K562 (cell line): Measurements from ENCODE around the gene MUC3A. TPM values are rescaled to one million over a fixed set of nuclear protein-coding genes. Genes with fewer than 3 reads are reported as not detected.
A peak's percentile ranks its signal among the peaks of the same experiment; 100 is the strongest.

Source experiments
- ATAC-seq: fragments of 200-7000 bp; cut with Tn5 transposase; 3 replicates; pipeline ENCODE4 v1.9.1; 2020; ENCODE audit warnings: moderate library complexity
- BruUV-seq: library from RNA; stranded (reverse); fragments of 400-500 nt; replicated peaks from 2 replicates; lab custom pipeline; 2021; lab: Mats Ljungman, UMichigan
- CTCF ChIA-PET: fragments of 300-600 bp; formaldehyde crosslinking; extraction: SDS; loops from one replicate; lab custom pipeline; 2021; ENCODE audit warnings: low intra/inter-chr PET ratio; lab: Yijun Ruan, JAX
- POLR2A ChIA-PET: fragments of 300-600, 350-650 bp; sonication (Branson Sonifier 250); formaldehyde crosslinking; extraction: SDS; loops from one replicate; lab custom pipeline; 2021; ENCODE audit warnings: antibody characterized with exemption, inconsistent platforms; lab: Yijun Ruan, JAX
- DNase-seq, 4 experiments: peaks; one replicate each; pipeline versions ENCODE4 v3.0.0 to v3.0.0-alpha.2; 2011 to 2018; ENCODE audit warnings: low spot score in 3 of 4, mixed read lengths in 3 of 4; ENCODE audit errors: extremely low read depth in 1 of 4
- FAIRE-seq: peaks from 2 replicates; lab custom pipeline; 2011; peaks lifted over from hg19 to GRCh38; lab: Jason Lieb, UNC
- H2AFZ ChIP-seq: 2 replicates; pipeline ENCODE4 v1.6.0; 2011; ENCODE audit warnings: low read depth, low read length, control low read depth, inconsistent platforms
- H3K27ac ChIP-seq: fragments of 200-600 bp; 3 replicates; pipeline ENCODE4 v1.8.0; 2011; ENCODE audit warnings: low read depth, mild to moderate bottlenecking, control low read depth, inconsistent platforms, low read length, moderate library complexity, mixed read lengths; ENCODE audit errors: extremely low read depth
- H3K27me3 ChIP-seq, 2 experiments: fragments of 300-600 bp in 1 of 2; 2 replicates in 1 of 2; 3 replicates in 1 of 2; pipeline versions ENCODE4 v1.6.0 to v1.8.0; 2011; ENCODE audit warnings: inconsistent platforms in 2 of 2, low read length in 2 of 2, mild to moderate bottlenecking in 1 of 2, mixed read lengths in 1 of 2, moderate library complexity in 1 of 2; ENCODE audit not compliant: control insufficient read depth in 2 of 2, insufficient read depth in 2 of 2
- H3K36me3 ChIP-seq: fragments of 300-600 bp; 3 replicates; pipeline ENCODE4 v1.8.0; 2011; ENCODE audit warnings: mild to moderate bottlenecking, low read length, inconsistent platforms; ENCODE audit not compliant: control insufficient read depth, insufficient read depth
- H3K4me1 ChIP-seq, 2 experiments: fragments of 200-600 bp in 1 of 2; replicated peaks in 1 of 2; 2 replicates in 1 of 2; 3 replicates in 1 of 2; pipeline versions ENCODE4 v1.5.1 to v1.8.0; 2011; ENCODE audit warnings: inconsistent platforms in 2 of 2, low read length in 2 of 2, mild to moderate bottlenecking in 1 of 2, mixed read lengths in 1 of 2, moderate library complexity in 1 of 2; ENCODE audit not compliant: control insufficient read depth in 2 of 2, insufficient read depth in 2 of 2
- H3K4me2 ChIP-seq: 2 replicates; pipeline ENCODE4 v1.6.1; 2011; ENCODE audit warnings: low read length, control low read depth, inconsistent platforms, mixed read lengths; ENCODE audit not compliant: insufficient read depth
- H3K4me3 ChIP-seq: fragments of 200-600 bp; sonication (generic), shearing (Covaris generic); 2 replicates; pipeline ENCODE4 v1.5.1; 2016; ENCODE audit warnings: control low read depth, inconsistent platforms
- H3K79me2 ChIP-seq: fragments of 200-600 bp; 3 replicates; pipeline ENCODE4 v1.8.0; 2011; ENCODE audit warnings: low read length, inconsistent platforms; ENCODE audit not compliant: control insufficient read depth, insufficient read depth
- H3K9ac ChIP-seq, 2 experiments: 2 replicates each; pipeline versions ENCODE4 v1.6.0 to v1.6.1; 2011; ENCODE audit warnings: low read depth in 2 of 2, low read length in 2 of 2, control low read depth in 1 of 2, inconsistent platforms in 1 of 2, mild to moderate bottlenecking in 1 of 2, mixed read lengths in 1 of 2; ENCODE audit not compliant: insufficient read depth in 1 of 2
- H3K9me1 ChIP-seq: one replicate; pipeline ENCODE4 v1.6.0; 2011; ENCODE audit warnings: inconsistent platforms, mild to moderate bottlenecking, low read length, moderate library complexity; ENCODE audit not compliant: control insufficient read depth, insufficient read depth
- H3K9me3 ChIP-seq: replicated peaks from 2 replicates; pipeline ENCODE4 v1.5.1; 2011; ENCODE audit warnings: low read depth, low read length, inconsistent platforms; ENCODE audit not compliant: control insufficient read depth, insufficient read depth
- H4K20me1 ChIP-seq: replicated peaks from 2 replicates; pipeline ENCODE4 v1.6.1; 2011; ENCODE audit warnings: low read length, inconsistent platforms, mixed read lengths; ENCODE audit not compliant: control insufficient read depth, insufficient read depth
- AFF1 ChIP-seq, 2 experiments: fragments of 450-650 bp; IDR thresholded peaks; 2 replicates each; pipeline ENCODE4 v1.6.1; 2018; ENCODE audit warnings: mild to moderate bottlenecking in 2 of 2, low read depth in 1 of 2; ENCODE audit not compliant: partially characterized antibody in 2 of 2
- BDP1 ChIP-seq: IDR thresholded peaks from 3 replicates; pipeline ENCODE4 v1.6.1; 2011; ENCODE audit not compliant: insufficient read length, insufficient read depth
- BHLHE40 ChIP-seq: IDR thresholded peaks from 2 replicates; pipeline ENCODE4 v1.6.1; 2011; ENCODE audit warnings: low read length, improper control_type of control experiment
- CAMTA2 ChIP-seq: fragments of 250-450 bp; sonication (Bioruptor Pico); conservative IDR thresholded peaks from 2 replicates; pipeline ENCODE4 v1.5.1; 2022
- DLX4 ChIP-seq: fragments of 250-450 bp; sonication (Bioruptor Pico); IDR thresholded peaks from 2 replicates; pipeline ENCODE4 v1.6.1; 2021; ENCODE audit warnings: mild to moderate bottlenecking
- FOXM1 ChIP-seq, 2 experiments: fragments of 450-650 bp in 1 of 2; sonication (generic) in 1 of 2; formaldehyde crosslinking in 1 of 2; IDR thresholded peaks; 2 replicates each; pipeline versions ENCODE4 v1.6.1 to v1.9.0; 2017 to 2022; ENCODE audit warnings: low read depth in 2 of 2, mild to moderate bottlenecking in 2 of 2, missing genetic modification reagents in 1 of 2, moderate library complexity in 1 of 2
- GATAD2B ChIP-seq: fragments of 450-650 bp; IDR thresholded peaks from 2 replicates; pipeline ENCODE4 v1.6.1; 2017; ENCODE audit warnings: mild to moderate bottlenecking, borderline replicate concordance
- KDM2B ChIP-seq: fragments of 250-450 bp; sonication (Bioruptor Pico); IDR thresholded peaks from 2 replicates; pipeline ENCODE4 v1.8.0; 2021; ENCODE audit warnings: mild to moderate bottlenecking, moderate library complexity
- RUNX1 ChIP-seq: sonication (generic); IDR thresholded peaks from 2 replicates; pipeline ENCODE4 v1.6.1; 2016; ENCODE audit warnings: antibody characterized with exemption, low read depth
- SNRNP70 ChIP-seq: fragments of 200-400 bp; formaldehyde crosslinking; optimal IDR thresholded peaks from 2 replicates; pipeline ENCODE3; 2017; ENCODE audit warnings: low read depth, low read length
- SRSF1 ChIP-seq: fragments of 200-400 bp; formaldehyde crosslinking; IDR thresholded peaks from 2 replicates; pipeline ENCODE4 v1.6.1; 2017; ENCODE audit warnings: mild to moderate bottlenecking, low read depth, low read length, moderate library complexity
- ZFP36 ChIP-seq: fragments of 150-350 bp; IDR thresholded peaks from 2 replicates; pipeline ENCODE4 v1.6.1; 2018; ENCODE audit warnings: low read length, low read depth; ENCODE audit not compliant: partially characterized antibody
- ZNF408 ChIP-seq: fragments of 250-450 bp; sonication (Bioruptor Pico); IDR thresholded peaks from 2 replicates; pipeline ENCODE4 v1.4.0; 2020; ENCODE audit warnings: low read depth, mild to moderate bottlenecking, moderate library complexity
- WGBS: fragments of 100-300 bp; shearing (Covaris generic); methylation state at CpG from one replicate; pipeline ENCODE4 v1.1.6; 2016; ENCODE audit warnings: low coverage, mixed read lengths; ENCODE audit not compliant: insufficient coverage; ENCODE audit errors: missing lambda C conversion rate; 5-methylcytosine and 5-hydroxymethylcytosine counted together
- in situ Hi-C: fragments of 300-500 bp; cut with MboI; formaldehyde crosslinking; loops from 4 replicates; pipeline ENCODE4 v1.15.0; 2018; ENCODE audit warnings: inconsistent platforms, mixed read lengths
- intact Hi-C: fragments of 100-400 bp; cut with micrococcal nuclease; formaldehyde crosslinking; loops from 2 replicates; pipeline ENCODE4 v1.14.2; 2022
- polyA plus RNA-seq, 8 experiments: library from polyadenylated mRNA; depleted of rRNA in 4 of 8; stranded (reverse) in 5 of 8; unstranded in 3 of 8; fragments of >200 nt; fragmentation: Nextera tagmentation in 2 of 8; fragmentation: Illumina TruSeq in 1 of 8; extraction: Ambion mirVana in 2 of 8; extraction: Trizol in 1 of 8; gene quantifications; 2 replicates each; pipeline versions ENCODE4 v1.2.1 to v1.2.3, GENCODE V29; 2011 to 2014; ENCODE audit warnings: inconsistent platforms in 1 of 8, missing spikeins in 1 of 8
- total RNA-seq, 7 experiments: library from RNA; depleted of rRNA in 6 of 7; stranded (reverse); fragments of >200 nt in 6 of 7; fragmentation: Illumina TruSeq in 2 of 7; extraction: Trizol in 2 of 7; gene quantifications; 2 replicates each; pipeline versions ENCODE4 v1.2.1 to v1.2.3, GENCODE V29; 2011 to 2021; ENCODE audit warnings: low replicate concordance in 1 of 7

MUC3A gene
- total and polyA plus RNA-seq, 9 of the 15 experiments (the other 6 are each of a cell fraction or from before 2014, with no cell fraction given): 0.06 to 2.2 (median 0.20) TPM; not detected in 1

- no peak overlapping the region for H3K4me3 ChIP-seq
- no peaks in the 10 kb centered on the region for H3K4me1 ChIP-seq
- ChIA-PET POLR2A (interaction anchor here (0.6 kb wide), 1 partner anchor 229 kb away, joined by 3 read pairs; no protein-coding TSS in a partner anchor), CTCF (no interaction called here)
- ATAC-seq (no peak), DNase-seq (peak in 1 of 4 experiments; percentile 21), FAIRE-seq (no peak)
- H2AFZ ChIP-seq: no peak overlapping the region
- peaks cover 32 to 42% of the 10 kb centered on the region in 2 experiments for H3K27me3 ChIP-seq
- H3K36me3 ChIP-seq: no peaks in the 10 kb centered on the region
- no peaks in the 10 kb centered on the region for H3K79me2 ChIP-seq
- no peaks in the 10 kb centered on the region; the same call in 1 of the 2 replicates for H3K9me3 ChIP-seq
- no peak overlapping the region for H3K27ac ChIP-seq
- no peak overlapping the region for H3K9ac ChIP-seq
- no TSS peak for BruUV-seq
- intact Hi-C loops: no loop called here
- no peaks in the 10 kb centered on the region for H4K20me1 ChIP-seq
- in situ Hi-C loops: no loop called here
- no peak overlapping the region for H3K4me2 ChIP-seq
- WGBS: under 1% methylated on average over 9 of the region's 9 CpGs
- TF ChIP-seq SNRNP70: no peak
- TF ChIP-seq BDP1: no peak
- no peak for TF ChIP-seq GATAD2B
- TF ChIP-seq SRSF1: no peak
- no peak for TF ChIP-seq ZNF408 (CRISPR knock-in tag)
- no peak for TF ChIP-seq DLX4 (CRISPR knock-in tag)
- TF ChIP-seq KDM2B: no peak
- no peak for TF ChIP-seq ZFP36
- TF ChIP-seq AFF1 (IDR thresholded peaks at IDR 0.05; ENCODE audit: low read depth in 1 of 2, partially characterized antibody in 2 of 2): no peak
- TF ChIP-seq FOXM1 (IDR thresholded peaks at IDR 0.05; ENCODE audit: low read depth): no peak
- no peak for TF ChIP-seq FOXM1 (CRISPR knock-in tag; IDR thresholded peaks at IDR 0.05; ENCODE audit: low read depth)
- TF ChIP-seq BHLHE40: no peak
- TF ChIP-seq CAMTA2 (CRISPR knock-in tag): no peak
- TF ChIP-seq RUNX1: no peak
- H3K9me1 ChIP-seq: no peaks in the 10 kb centered on the region
Observed at GRCh38 chr7:100991631-100992030, 42.3 kb downstream of the MUC3A start.
